HG03520 (cell line): ENCODE measurements around the gene LGALS1.
"Not testable (repeated sequence)": the region's sequence is repeated elsewhere in the genome, so short reads cannot be mapped to it uniquely, and the experiment has no call there.

Source experiments
- ATAC-seq: cut with Tn5 transposase; IDR thresholded peaks from one replicate; pipeline ENCODE4 v1.9.1; 2021; ENCODE audit warnings: mild to moderate bottlenecking, moderate library complexity; ENCODE audit not compliant: unreplicated experiment

Gene LGALS1

DNA sequence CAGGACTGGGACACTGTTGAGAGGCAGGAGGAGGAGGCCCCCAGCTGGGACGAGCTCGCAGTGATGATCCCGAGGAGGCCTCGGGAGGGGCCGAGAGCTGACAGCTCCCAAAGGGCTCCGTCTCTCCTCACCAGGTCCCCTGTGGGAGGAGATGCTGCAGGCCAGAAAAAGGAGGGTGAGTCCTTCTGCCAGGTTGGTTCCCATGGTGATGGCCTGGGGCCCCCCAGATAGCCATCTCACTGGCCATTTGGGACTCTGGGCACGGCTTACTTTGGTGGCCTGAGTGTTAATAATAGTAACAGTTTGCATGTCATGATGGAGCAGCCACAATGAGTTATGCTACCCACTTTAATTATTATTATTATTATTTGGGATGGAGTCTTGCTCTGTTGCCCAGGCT is 40.3 kb downstream of the LGALS1 start:
- no peak for ATAC-seq

DNA sequence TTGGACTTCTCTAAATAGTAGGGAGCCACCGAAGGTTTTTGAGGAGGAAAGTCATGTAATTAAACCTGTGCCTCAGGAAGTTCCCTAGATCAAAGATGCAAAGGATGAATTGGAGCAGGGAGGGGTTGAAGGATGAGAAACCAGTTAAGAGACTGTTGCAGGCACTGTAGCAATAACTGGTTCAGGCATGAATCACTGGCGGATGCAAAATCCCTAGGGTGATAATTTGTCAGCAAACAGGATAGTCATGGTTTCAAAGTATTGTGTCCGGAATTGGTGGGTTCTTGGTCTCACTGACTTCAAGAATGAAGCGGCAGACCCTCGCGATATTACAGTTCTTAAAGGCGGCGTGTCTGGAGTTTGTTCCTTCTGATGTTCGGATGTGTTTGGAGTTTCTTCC is 41.3 kb downstream of the LGALS1 start:
- no peak for ATAC-seq

DNA sequence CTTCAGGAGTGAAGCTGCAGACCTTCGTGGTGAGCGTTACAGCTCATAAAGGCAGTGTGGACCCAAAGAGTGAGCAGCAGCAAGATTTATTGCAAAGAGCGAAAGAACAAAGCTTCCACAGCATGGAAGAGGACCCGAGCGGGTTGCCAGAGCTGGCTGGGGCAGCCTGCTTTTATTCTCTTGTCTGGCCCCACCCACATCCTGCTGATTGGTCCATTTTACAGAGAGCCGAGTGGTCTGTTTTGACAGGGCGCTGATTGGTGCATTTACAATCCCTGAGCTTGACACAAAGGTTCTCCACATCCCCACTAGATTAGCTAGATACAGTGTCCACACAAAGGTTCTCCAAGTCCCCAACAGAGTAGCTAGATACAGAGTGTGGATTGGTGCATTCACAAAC is 41.8 kb downstream of the LGALS1 start:
- not testable (repeated sequence) for ATAC-seq

DNA sequence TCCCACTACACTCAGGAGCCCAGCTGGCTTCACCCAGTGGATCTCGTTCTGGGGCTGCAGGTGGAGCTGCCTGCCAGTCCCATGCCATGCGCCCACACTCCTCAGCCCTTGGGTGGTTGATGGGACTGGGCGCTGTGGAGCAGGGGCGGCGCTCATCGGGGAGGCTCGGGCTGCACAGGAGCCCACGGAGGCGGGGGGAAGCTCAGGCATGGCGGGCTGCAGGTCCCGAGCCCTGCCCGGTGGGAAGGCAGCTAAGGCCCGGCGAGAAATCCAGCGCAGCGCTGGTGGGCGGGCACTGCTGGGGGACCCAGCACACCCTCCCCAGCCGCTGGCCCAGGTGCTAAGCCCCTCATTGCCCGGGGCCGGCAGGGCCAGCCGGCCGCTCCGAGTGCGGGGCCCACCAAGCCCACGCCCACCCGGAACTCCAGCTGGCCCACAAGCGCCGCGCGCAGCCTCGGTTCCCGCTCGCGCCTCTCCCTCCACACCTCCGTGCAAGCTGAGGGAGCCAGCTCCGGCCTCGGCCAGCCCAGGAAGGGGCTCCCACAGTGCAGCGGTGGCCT is 42.4 kb downstream of the LGALS1 start:
- ATAC-seq, result not testable (repeated sequence)

GRCh38 chr22:37725551-37726240 is 50.3 kb downstream of the LGALS1 start:
- no peak for ATAC-seq

- ATAC-seq, result no peak
Observed at GRCh38 chr22:37726241-37726887, 50.9 kb downstream of the LGALS1 start.

GRCh38 chr22:37728620-37729019 is 53.2 kb downstream of the LGALS1 start:
- ATAC-seq, result no peak
